ENCODE results near the gene SPATS1. TPM values are rescaled to one million over a fixed set of nuclear protein-coding genes. Genes with fewer than 3 reads are reported as not detected.

The SPATS1 gene
- total RNA-seq, 4 donors from 2014 or later: not detected

DNA sequence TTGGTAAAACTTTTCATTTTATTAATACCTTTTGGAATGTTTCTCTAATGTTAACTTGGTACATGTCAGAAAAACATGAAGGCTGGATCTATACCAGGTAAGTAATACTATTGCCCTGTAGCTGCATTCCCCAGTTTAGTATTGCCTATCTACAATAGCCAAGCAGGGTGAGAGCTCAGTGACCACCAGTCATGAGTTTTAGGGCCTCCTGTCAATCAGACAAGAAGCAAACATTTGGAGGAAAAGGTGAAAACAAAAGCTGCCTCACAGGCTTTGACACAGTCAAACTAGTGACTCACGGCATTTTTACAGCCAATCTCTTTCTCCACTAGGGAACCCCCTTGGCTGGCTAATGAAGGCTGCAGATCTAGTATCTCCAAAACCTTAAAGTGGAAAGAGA lies 35.5 kb downstream of the SPATS1 start:
- 69% methylated on average over 1 of the region's 1 CpG for WGBS
- Histone ChIP-seq H3K9me3 (no peaks in the 10 kb centered on the region), H3K36me3 (no peaks in the 10 kb centered on the region), H3K27ac (replicated peaks in 1 of 4) (no peak overlapping the region), H3K4me3 (no peak overlapping the region), H3K27me3 (no peaks in the 10 kb centered on the region), H3K4me1 (no peaks in the 10 kb centered on the region)
- TF ChIP-seq, protein P1, sequence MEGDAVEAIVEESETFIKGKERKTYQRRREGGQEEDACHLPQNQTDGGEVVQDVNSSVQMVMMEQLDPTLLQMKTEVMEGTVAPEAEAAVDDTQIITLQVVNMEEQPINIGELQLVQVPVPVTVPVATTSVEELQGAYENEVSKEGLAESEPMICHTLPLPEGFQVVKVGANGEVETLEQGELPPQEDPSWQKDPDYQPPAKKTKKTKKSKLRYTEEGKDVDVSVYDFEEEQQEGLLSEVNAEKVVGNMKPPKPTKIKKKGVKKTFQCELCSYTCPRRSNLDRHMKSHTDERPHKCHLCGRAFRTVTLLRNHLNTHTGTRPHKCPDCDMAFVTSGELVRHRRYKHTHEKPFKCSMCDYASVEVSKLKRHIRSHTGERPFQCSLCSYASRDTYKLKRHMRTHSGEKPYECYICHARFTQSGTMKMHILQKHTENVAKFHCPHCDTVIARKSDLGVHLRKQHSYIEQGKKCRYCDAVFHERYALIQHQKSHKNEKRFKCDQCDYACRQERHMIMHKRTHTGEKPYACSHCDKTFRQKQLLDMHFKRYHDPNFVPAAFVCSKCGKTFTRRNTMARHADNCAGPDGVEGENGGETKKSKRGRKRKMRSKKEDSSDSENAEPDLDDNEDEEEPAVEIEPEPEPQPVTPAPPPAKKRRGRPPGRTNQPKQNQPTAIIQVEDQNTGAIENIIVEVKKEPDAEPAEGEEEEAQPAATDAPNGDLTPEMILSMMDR (IDR thresholded peaks at IDR 0.05): no peak
- TF ChIP-seq POLR2A (IDR thresholded peaks at IDR 0.05; ENCODE audit: low read depth) (no peak), POLR2AphosphoS5 (IDR thresholded peaks at IDR 0.05) (no peak), EP300 (IDR thresholded peaks at IDR 0.05) (no peak)
- DNase-seq (ENCODE audit: extremely low spot score): no peak
- intact Hi-C loops (cut with DNase I): no loop called here

DNA sequence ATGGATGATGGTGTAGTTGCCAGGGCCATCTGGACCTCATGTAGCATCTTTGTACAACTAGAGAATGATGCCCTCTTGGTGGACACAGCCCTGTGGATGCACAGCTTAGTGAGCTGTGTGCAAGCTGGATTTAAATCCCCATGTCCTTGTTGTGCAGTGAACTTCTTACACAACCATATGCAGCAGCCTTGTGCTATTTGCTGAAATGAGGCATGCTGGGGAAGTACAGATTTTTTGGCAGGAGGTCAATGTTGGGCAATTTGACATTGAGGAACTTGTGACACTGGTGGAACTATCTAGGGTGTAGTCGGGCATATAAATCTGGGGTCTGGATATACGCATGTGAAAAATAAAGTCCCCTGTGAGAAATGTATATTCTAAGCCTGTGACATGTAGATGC lies 39.3 kb downstream of the SPATS1 start:
- intact Hi-C loops (cut with DNase I): no loop called here
- H3K27ac ChIP-seq (replicated peaks in 1 of 4): no peak overlapping the region

DNA sequence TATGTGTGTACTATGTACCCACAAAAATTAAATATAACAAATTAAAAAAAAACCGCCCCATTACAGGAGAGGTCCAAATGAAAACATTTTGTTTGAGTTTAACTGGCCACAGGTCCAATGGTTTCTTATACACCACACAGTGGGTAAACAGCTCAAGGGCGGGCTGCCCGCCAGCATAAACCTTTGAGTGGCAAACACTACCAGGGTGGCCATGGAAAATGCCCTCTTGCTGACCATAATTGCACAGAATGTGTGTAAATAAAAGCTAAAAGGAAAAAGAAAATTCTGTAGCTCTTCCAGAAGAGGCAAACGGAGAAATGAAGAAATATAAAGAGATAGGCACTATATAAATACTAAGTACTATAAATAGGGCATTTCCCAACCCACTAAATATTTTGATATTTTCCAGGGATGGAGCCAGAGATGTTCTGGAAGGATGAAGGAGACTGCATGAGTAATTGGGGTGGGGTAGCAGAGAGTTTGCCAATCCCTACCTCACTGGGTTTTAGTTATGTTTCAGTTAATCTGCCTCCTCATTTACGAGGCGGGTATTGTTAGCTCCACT lies 44.0 kb downstream of the SPATS1 start:
- WGBS: 50% methylated on average over 6 of the region's 6 CpGs
- H3K36me3 ChIP-seq: peaks cover 0 to 8% (median 6%) of the 10 kb centered on the region in 4 donors
- DNase-seq (ENCODE audit: extremely low spot score): no peak
- peak in 1 of 2 donors; percentile 56 for TF ChIP-seq POLR2AphosphoS5 (IDR thresholded peaks at IDR 0.05)
- no peak for TF ChIP-seq POLR2A (IDR thresholded peaks at IDR 0.05; ENCODE audit: low read depth)
- H3K4me1 ChIP-seq: peaks cover 25 to 37% (median 35%) of the 10 kb centered on the region in 4 donors
- peak overlapping the region; percentile 95 to 99 (median 98) for H3K27ac ChIP-seq (replicated peaks in 1 of 4)
- no peaks in the 10 kb centered on the region for H3K27me3 ChIP-seq
- H3K9me3 ChIP-seq: no peaks in the 10 kb centered on the region
- H3K4me3 ChIP-seq: peak overlapping the region; percentile 75 to 96 (median 90)
- intact Hi-C loops (cut with DNase I): no loop called here

More for the DNA sequence above, 39.3 kb downstream of the SPATS1 start:
- DNase-seq (ENCODE audit: extremely low spot score): no peak
- Histone ChIP-seq H3K27me3 (no peaks in the 10 kb centered on the region), H3K4me3 (no peak overlapping the region), H3K4me1 (peaks cover 6 to 7% (median 6%) of the 10 kb centered on the region in 4 donors), H3K9me3 (no peaks in the 10 kb centered on the region), H3K36me3 (no peaks in the 10 kb centered on the region)
- TF ChIP-seq POLR2AphosphoS5 (IDR thresholded peaks at IDR 0.05) (no peak), EP300 (IDR thresholded peaks at IDR 0.05) (no peak), POLR2A (IDR thresholded peaks at IDR 0.05; ENCODE audit: low read depth) (no peak)
- TF ChIP-seq, protein P1 (IDR thresholded peaks at IDR 0.05): no peak
- WGBS: 56% methylated on average over 2 of the region's 2 CpGs

DNA sequence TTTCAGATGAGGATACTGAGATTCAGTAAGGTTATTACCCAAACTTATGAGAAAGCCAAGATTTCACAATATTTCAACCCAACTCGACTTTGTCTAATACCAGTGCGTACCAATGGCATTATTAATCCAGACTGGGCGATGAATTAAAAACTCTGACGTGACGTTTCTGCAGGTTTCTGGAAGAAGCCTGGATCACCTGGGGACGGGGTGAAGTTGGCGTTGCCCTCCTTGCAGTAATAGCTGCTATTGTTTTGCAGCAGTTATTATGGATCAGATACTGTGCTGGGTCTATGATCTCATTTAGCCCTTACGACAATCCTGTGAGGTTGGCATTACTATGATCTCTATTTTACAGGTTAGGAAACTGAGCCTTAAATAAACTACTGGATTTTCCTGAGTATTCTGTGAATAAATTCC lies 44.5 kb downstream of the SPATS1 start:
- H3K4me1 ChIP-seq: peaks cover 25 to 39% (median 35%) of the 10 kb centered on the region in 4 donors
- intact Hi-C loops (cut with DNase I): no loop called here
- peaks cover 0 to 13% (median 10%) of the 10 kb centered on the region in 4 donors for H3K36me3 ChIP-seq
- no peak for TF ChIP-seq EP300 (IDR thresholded peaks at IDR 0.05)
- TF ChIP-seq POLR2AphosphoS5 (IDR thresholded peaks at IDR 0.05): no peak
- no peak for TF ChIP-seq POLR2A (IDR thresholded peaks at IDR 0.05; ENCODE audit: low read depth)
- TF ChIP-seq, protein P1 (IDR thresholded peaks at IDR 0.05): no peak
- H3K4me3 ChIP-seq: peak overlapping the region; percentile 75 to 96 (median 90)
- DNase-seq (ENCODE audit: extremely low spot score): no peak
- H3K27me3 ChIP-seq: no peaks in the 10 kb centered on the region
- peak overlapping the region; percentile 95 to 99 (median 98) for H3K27ac ChIP-seq (replicated peaks in 1 of 4)
- no peaks in the 10 kb centered on the region for H3K9me3 ChIP-seq
- 8% methylated on average over 8 of the region's 8 CpGs for WGBS

DNA sequence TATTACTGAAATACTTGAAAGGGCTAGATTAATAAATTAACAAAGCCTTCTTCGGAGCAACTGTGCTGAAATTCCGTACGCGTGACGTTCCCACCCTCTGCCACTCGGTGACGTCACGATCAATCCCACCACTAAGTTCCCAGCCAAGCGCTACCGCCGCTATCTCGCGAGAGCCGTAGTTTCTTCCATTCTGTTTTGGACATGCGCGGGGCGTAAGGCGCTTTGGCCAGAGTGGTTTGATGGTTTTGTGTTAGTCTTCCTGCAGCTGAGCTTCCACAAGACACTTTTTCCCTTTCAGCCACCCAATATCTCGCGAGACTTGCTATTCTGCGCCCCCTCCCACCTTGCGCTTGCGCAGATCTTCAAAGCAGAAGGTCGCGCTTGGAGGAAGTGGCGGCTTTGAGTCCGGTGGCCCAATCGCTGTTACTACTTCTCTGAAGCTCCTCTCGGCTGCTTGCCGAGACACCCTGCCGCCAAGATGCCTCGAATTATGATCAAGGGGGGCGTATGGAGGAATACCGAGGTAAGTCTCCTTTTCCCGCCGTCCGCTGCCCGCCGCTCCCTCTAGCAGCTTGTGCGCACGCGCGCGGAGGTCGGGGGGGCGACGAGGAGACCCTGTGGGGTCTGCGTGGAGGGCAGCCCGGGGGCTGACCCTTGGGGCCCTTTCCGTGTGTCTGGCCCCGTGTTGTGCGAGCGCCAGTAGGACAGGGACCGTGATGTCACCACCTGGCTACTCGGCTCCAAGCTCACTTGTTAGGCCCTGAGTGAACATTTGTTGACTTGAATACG lies 45.1 kb downstream of the SPATS1 start, which contains the start of gene CDC5L:
Gene CDC5L (plus strand): TSS at position 361 of the 789 bp plus-strand sequence. CDS start 118 bp downstream, at position 479.
- H3K4me3 ChIP-seq: peak within 1 kb of the TSS; percentile 75 to 96 (median 90)
- WGBS: under 1% methylated on average over 32 of the region's 56 CpGs
- peaks cover 25 to 39% (median 35%) of the 10 kb centered on the region in 4 donors for H3K4me1 ChIP-seq
- peak within 1 kb of the TSS; percentile 95 to 99 (median 98) for H3K27ac ChIP-seq (replicated peaks in 1 of 4)
- TF ChIP-seq POLR2A (IDR thresholded peaks at IDR 0.05; ENCODE audit: low read depth) (peak; percentile 75), EP300 (IDR thresholded peaks at IDR 0.05) (no peak), POLR2AphosphoS5 (IDR thresholded peaks at IDR 0.05) (peak; percentile 91 to 97)
- TF ChIP-seq, protein P1 (IDR thresholded peaks at IDR 0.05): no peak
- DNase-seq (ENCODE audit: extremely low spot score): peak; percentile 99
- no peaks in the 10 kb centered on the region for H3K27me3 ChIP-seq
- H3K36me3 ChIP-seq: peaks cover under 1 to 19% (median 14%) of the 10 kb centered on the region in 4 donors
- intact Hi-C loops (cut with DNase I): no loop called here
- no peaks in the 10 kb centered on the region for H3K9me3 ChIP-seq
